ENCODE measurements around the gene SPESP1.

Gene SPESP1

GRCh38 chr15:68984586-68984985 lies 54.3 kb downstream of the SPESP1 start:
- Histone ChIP-seq H3K9me3 (ENCODE audit: control insufficient read depth, insufficient read depth, low read length) (no peaks in the 10 kb centered on the region), H3K27me3 (ENCODE audit: control insufficient read depth, insufficient read depth, low read length) (no peaks in the 10 kb centered on the region), H3K9ac (ENCODE audit: low read depth, low read length) (no peak overlapping the region), H3K4me1 (ENCODE audit: control insufficient read depth, insufficient read depth, low read length) (no peaks in the 10 kb centered on the region), H3K36me3 (ENCODE audit: control insufficient read depth, insufficient read depth, low read length) (peaks cover 2% of the 10 kb centered on the region), H3K4me3 (ENCODE audit: low read depth, low read length) (no peak overlapping the region)

- no peaks in the 10 kb centered on the region for H3K9me3 ChIP-seq (ENCODE audit: control insufficient read depth, insufficient read depth, low read length)
- no peaks in the 10 kb centered on the region for H3K27me3 ChIP-seq (ENCODE audit: control insufficient read depth, insufficient read depth, low read length)
- no peaks in the 10 kb centered on the region for H3K4me1 ChIP-seq (ENCODE audit: control insufficient read depth, insufficient read depth, low read length)
- H3K36me3 ChIP-seq (ENCODE audit: control insufficient read depth, insufficient read depth, low read length) = peaks cover 2% of the 10 kb centered on the region
- no peak overlapping the region for H3K9ac ChIP-seq (ENCODE audit: low read depth, low read length)
- H3K4me3 ChIP-seq (ENCODE audit: low read depth, low read length) = no peak overlapping the region
Measured at GRCh38 chr15:68985361-68985891, 55.1 kb downstream of the SPESP1 start.

- H3K36me3 ChIP-seq (ENCODE audit: control insufficient read depth, insufficient read depth, low read length) = peaks cover 2% of the 10 kb centered on the region
- H3K9ac ChIP-seq (ENCODE audit: low read depth, low read length) = no peak overlapping the region
- H3K4me1 ChIP-seq (ENCODE audit: control insufficient read depth, insufficient read depth, low read length) = peaks cover 7% of the 10 kb centered on the region
- no peaks in the 10 kb centered on the region for H3K27me3 ChIP-seq (ENCODE audit: control insufficient read depth, insufficient read depth, low read length)
- no peak overlapping the region for H3K4me3 ChIP-seq (ENCODE audit: low read depth, low read length)
- H3K9me3 ChIP-seq (ENCODE audit: control insufficient read depth, insufficient read depth, low read length) = no peaks in the 10 kb centered on the region
Measured at GRCh38 chr15:68986322-68986721, 56.0 kb downstream of the SPESP1 start.

- H3K9ac ChIP-seq (ENCODE audit: low read depth, low read length) = no peak overlapping the region
- peaks cover 7% of the 10 kb centered on the region for H3K4me1 ChIP-seq (ENCODE audit: control insufficient read depth, insufficient read depth, low read length)
- H3K36me3 ChIP-seq (ENCODE audit: control insufficient read depth, insufficient read depth, low read length) = peaks cover 2% of the 10 kb centered on the region
- H3K4me3 ChIP-seq (ENCODE audit: low read depth, low read length) = no peak overlapping the region
- no peaks in the 10 kb centered on the region for H3K9me3 ChIP-seq (ENCODE audit: control insufficient read depth, insufficient read depth, low read length)
- peaks cover 3% of the 10 kb centered on the region for H3K27me3 ChIP-seq (ENCODE audit: control insufficient read depth, insufficient read depth, low read length)
Measured at GRCh38 chr15:68987120-68987519, 56.8 kb downstream of the SPESP1 start.

GRCh38 chr15:68987676-68988075 lies 57.4 kb downstream of the SPESP1 start:
- peaks cover 2% of the 10 kb centered on the region for H3K36me3 ChIP-seq (ENCODE audit: control insufficient read depth, insufficient read depth, low read length)
- no peak overlapping the region for H3K4me3 ChIP-seq (ENCODE audit: low read depth, low read length)
- peaks cover 7% of the 10 kb centered on the region for H3K4me1 ChIP-seq (ENCODE audit: control insufficient read depth, insufficient read depth, low read length)
- peaks cover 3% of the 10 kb centered on the region for H3K27me3 ChIP-seq (ENCODE audit: control insufficient read depth, insufficient read depth, low read length)
- H3K9me3 ChIP-seq (ENCODE audit: control insufficient read depth, insufficient read depth, low read length) = no peaks in the 10 kb centered on the region
- no peak overlapping the region for H3K9ac ChIP-seq (ENCODE audit: low read depth, low read length)

- peaks cover 9% of the 10 kb centered on the region for H3K4me1 ChIP-seq (ENCODE audit: control insufficient read depth, insufficient read depth, low read length)
- peaks cover 3% of the 10 kb centered on the region for H3K27me3 ChIP-seq (ENCODE audit: control insufficient read depth, insufficient read depth, low read length)
- no peak overlapping the region for H3K9ac ChIP-seq (ENCODE audit: low read depth, low read length)
- H3K9me3 ChIP-seq (ENCODE audit: control insufficient read depth, insufficient read depth, low read length) = no peaks in the 10 kb centered on the region
- H3K36me3 ChIP-seq (ENCODE audit: control insufficient read depth, insufficient read depth, low read length) = no peaks in the 10 kb centered on the region
- H3K4me3 ChIP-seq (ENCODE audit: low read depth, low read length) = no peak overlapping the region
Measured at GRCh38 chr15:68989541-68990230, 59.4 kb downstream of the SPESP1 start.

GRCh38 chr15:68990231-68990991 lies 60.1 kb downstream of the SPESP1 start:
- Histone ChIP-seq H3K9me3 (ENCODE audit: control insufficient read depth, insufficient read depth, low read length) (no peaks in the 10 kb centered on the region), H3K27me3 (ENCODE audit: control insufficient read depth, insufficient read depth, low read length) (peaks cover 3% of the 10 kb centered on the region)

GRCh38 chr15:68990992-68991500 lies 60.7 kb downstream of the SPESP1 start:
- Histone ChIP-seq H3K9ac (ENCODE audit: low read depth, low read length) (no peak overlapping the region), H3K27me3 (ENCODE audit: control insufficient read depth, insufficient read depth, low read length) (peaks cover 3% of the 10 kb centered on the region), H3K4me1 (ENCODE audit: control insufficient read depth, insufficient read depth, low read length) (peaks cover 9% of the 10 kb centered on the region), H3K4me3 (ENCODE audit: low read depth, low read length) (no peak overlapping the region), H3K36me3 (ENCODE audit: control insufficient read depth, insufficient read depth, low read length) (no peaks in the 10 kb centered on the region), H3K9me3 (ENCODE audit: control insufficient read depth, insufficient read depth, low read length) (no peaks in the 10 kb centered on the region)

More at GRCh38 chr15:68990231-68990991, 60.1 kb downstream of the SPESP1 start:
- Histone ChIP-seq H3K4me1 (ENCODE audit: control insufficient read depth, insufficient read depth, low read length) (peaks cover 9% of the 10 kb centered on the region), H3K9ac (ENCODE audit: low read depth, low read length) (no peak overlapping the region), H3K36me3 (ENCODE audit: control insufficient read depth, insufficient read depth, low read length) (no peaks in the 10 kb centered on the region), H3K4me3 (ENCODE audit: low read depth, low read length) (no peak overlapping the region)

- peaks cover 9% of the 10 kb centered on the region for H3K4me1 ChIP-seq (ENCODE audit: control insufficient read depth, insufficient read depth, low read length)
- no peak overlapping the region for H3K9ac ChIP-seq (ENCODE audit: low read depth, low read length)
- no peaks in the 10 kb centered on the region for H3K36me3 ChIP-seq (ENCODE audit: control insufficient read depth, insufficient read depth, low read length)
- peaks cover 3% of the 10 kb centered on the region for H3K27me3 ChIP-seq (ENCODE audit: control insufficient read depth, insufficient read depth, low read length)
- no peaks in the 10 kb centered on the region for H3K9me3 ChIP-seq (ENCODE audit: control insufficient read depth, insufficient read depth, low read length)
- H3K4me3 ChIP-seq (ENCODE audit: low read depth, low read length) = no peak overlapping the region
Measured at GRCh38 chr15:68991723-68992122, 61.4 kb downstream of the SPESP1 start.

- no peak overlapping the region for H3K9ac ChIP-seq (ENCODE audit: low read depth, low read length)
- no peaks in the 10 kb centered on the region for H3K36me3 ChIP-seq (ENCODE audit: control insufficient read depth, insufficient read depth, low read length)
Measured at GRCh38 chr15:68992696-68993095, 62.4 kb downstream of the SPESP1 start.

GRCh38 chr15:68993276-68993675 lies 63.0 kb downstream of the SPESP1 start:
- no peak overlapping the region for H3K9ac ChIP-seq (ENCODE audit: low read depth, low read length)
- peaks cover 10% of the 10 kb centered on the region for H3K4me1 ChIP-seq (ENCODE audit: control insufficient read depth, insufficient read depth, low read length)
- no peak overlapping the region for H3K4me3 ChIP-seq (ENCODE audit: low read depth, low read length)
- no peaks in the 10 kb centered on the region for H3K36me3 ChIP-seq (ENCODE audit: control insufficient read depth, insufficient read depth, low read length)
- H3K27me3 ChIP-seq (ENCODE audit: control insufficient read depth, insufficient read depth, low read length) = peaks cover 3% of the 10 kb centered on the region
- H3K9me3 ChIP-seq (ENCODE audit: control insufficient read depth, insufficient read depth, low read length) = no peaks in the 10 kb centered on the region

More at GRCh38 chr15:68992696-68993095, 62.4 kb downstream of the SPESP1 start:
- Histone ChIP-seq H3K9me3 (ENCODE audit: control insufficient read depth, insufficient read depth, low read length) (no peaks in the 10 kb centered on the region), H3K27me3 (ENCODE audit: control insufficient read depth, insufficient read depth, low read length) (peaks cover 3% of the 10 kb centered on the region), H3K4me3 (ENCODE audit: low read depth, low read length) (no peak overlapping the region), H3K4me1 (ENCODE audit: control insufficient read depth, insufficient read depth, low read length) (peaks cover 9% of the 10 kb centered on the region)

All from iPS-15b (cell line).